Activated CD8-positive, alpha-beta T cell treated with anti-CD3 and anti-CD28 coated beads for 36 hours (primary cell): Measurements from ENCODE around the gene HCRTR2. TPM values are rescaled to one million over a fixed set of nuclear protein-coding genes. Genes with fewer than 3 reads are reported as not detected.

Experiments
- ATAC-seq: fragments of 200-7000 bp; cut with Tn5 transposase; one replicate; pipeline ENCODE4 v1.10.0; 2021; ENCODE audit warnings: mild to moderate bottlenecking, moderate library complexity
- CTCF ChIA-PET: fragments of 350-600 bp; sonication (Branson Sonifier 250); formaldehyde crosslinking; loops from one replicate; lab custom pipeline; 2021; ENCODE audit warnings: antibody characterized with exemption; lab: Charles Lee
- POLR2A ChIA-PET: fragments of 350-600 bp; sonication (Branson Sonifier 250); formaldehyde crosslinking; loops from one replicate; lab custom pipeline; 2021; ENCODE audit warnings: antibody characterized with exemption; lab: Charles Lee
- DNase-seq: peaks from one replicate; pipeline ENCODE4 v3.0.0-alpha.2; 2020
- H3K27ac Mint-ChIP-seq: one replicate; pipeline ENCODE4 v1.8.0; 2021; ENCODE audit warnings: mild to moderate bottlenecking, mixed read lengths
- H3K27me3 Mint-ChIP-seq: one replicate; pipeline ENCODE4 v1.8.0; 2021; ENCODE audit warnings: mixed read lengths
- H3K36me3 Mint-ChIP-seq: one replicate; pipeline ENCODE4 v1.8.0; 2021; ENCODE audit warnings: low read depth, mixed read lengths
- H3K4me1 Mint-ChIP-seq: one replicate; pipeline ENCODE4 v1.8.0; 2021; ENCODE audit warnings: low read depth, mixed read lengths
- H3K4me3 Mint-ChIP-seq: one replicate; pipeline ENCODE4 v1.8.0; 2021; ENCODE audit warnings: mild to moderate bottlenecking, moderate library complexity, mixed read lengths
- H3K9me3 Mint-ChIP-seq: one replicate; pipeline ENCODE4 v1.8.0; 2021; ENCODE audit warnings: mixed read lengths
- CTCF ChIP-seq: fragments of 200-600 bp; IDR thresholded peaks from one replicate; pipeline ENCODE4 v1.8.0; 2022; ENCODE audit warnings: antibody characterized with exemption, mild to moderate bottlenecking
- intact Hi-C: fragments of 100-400 bp; cut with micrococcal nuclease; formaldehyde crosslinking; loops from one replicate; pipeline ENCODE4 v1.10.0; 2022
- total RNA-seq, 2 experiments: library from RNA; stranded (reverse); gene quantifications; one replicate each; pipeline ENCODE4 v1.2.3, GENCODE V29; 2021

Gene HCRTR2
- total RNA-seq, 2 experiments from 2014 or later = not detected

- Mint-ChIP-seq H3K36me3 (no peaks in the 10 kb centered on the region), H3K27me3 (no peaks in the 10 kb centered on the region), H3K4me3 (no peak overlapping the region), H3K9me3 (no peaks in the 10 kb centered on the region), H3K4me1 (no peaks in the 10 kb centered on the region), H3K27ac (no peak overlapping the region)
- ATAC-seq (no peak), DNase-seq (no peak)
- intact Hi-C loops = no loop called here
- ChIA-PET CTCF (no interaction called here), POLR2A (no interaction called here)
- TF ChIP-seq CTCF = no peak
Measured at GRCh38 chr6:55184782-55185530, 10.6 kb downstream of the HCRTR2 start.

GRCh38 chr6:55198715-55199114, 24.4 kb downstream of the HCRTR2 start:
- Mint-ChIP-seq H3K36me3 (no peaks in the 10 kb centered on the region), H3K27ac (no peak overlapping the region), H3K27me3 (no peaks in the 10 kb centered on the region), H3K9me3 (no peaks in the 10 kb centered on the region), H3K4me3 (no peak overlapping the region), H3K4me1 (no peaks in the 10 kb centered on the region)
- ChIA-PET CTCF (no interaction called here), POLR2A (no interaction called here)
- DNase-seq (no peak), ATAC-seq (no peak)
- intact Hi-C loops = no loop called here
- no peak for TF ChIP-seq CTCF

GRCh38 chr6:55199239-55199638, 24.9 kb downstream of the HCRTR2 start:
- DNase-seq = no peak
- H3K4me1 Mint-ChIP-seq = no peaks in the 10 kb centered on the region
- no peaks in the 10 kb centered on the region for H3K36me3 Mint-ChIP-seq
- no peak overlapping the region for H3K27ac Mint-ChIP-seq
- ATAC-seq = no peak
- ChIA-PET POLR2A (no interaction called here), CTCF (no interaction called here)
- no peaks in the 10 kb centered on the region for H3K27me3 Mint-ChIP-seq
- intact Hi-C loops = no loop called here
- no peak overlapping the region for H3K4me3 Mint-ChIP-seq
- no peak for TF ChIP-seq CTCF
- H3K9me3 Mint-ChIP-seq = no peaks in the 10 kb centered on the region

GRCh38 chr6:55208478-55209458, 34.5 kb downstream of the HCRTR2 start:
- no peaks in the 10 kb centered on the region for H3K4me1 Mint-ChIP-seq
- no peaks in the 10 kb centered on the region for H3K27me3 Mint-ChIP-seq
- DNase-seq (no peak), ATAC-seq (no peak)
- H3K27ac Mint-ChIP-seq = no peak overlapping the region
- TF ChIP-seq CTCF = no peak
- ChIA-PET POLR2A (no interaction called here), CTCF (no interaction called here)
- H3K36me3 Mint-ChIP-seq = no peaks in the 10 kb centered on the region
- H3K4me3 Mint-ChIP-seq = no peak overlapping the region
- peaks cover 6% of the 10 kb centered on the region for H3K9me3 Mint-ChIP-seq
- intact Hi-C loops = no loop called here

GRCh38 chr6:55210952-55211351, 36.6 kb downstream of the HCRTR2 start:
- CTCF ChIA-PET = no interaction called here
- Mint-ChIP-seq H3K4me1 (no peaks in the 10 kb centered on the region), H3K27me3 (no peaks in the 10 kb centered on the region), H3K27ac (no peak overlapping the region), H3K36me3 (no peaks in the 10 kb centered on the region), H3K9me3 (peaks cover 9% of the 10 kb centered on the region), H3K4me3 (no peak overlapping the region)
- ATAC-seq (no peak), DNase-seq (no peak)
- POLR2A ChIA-PET = no interaction called here
- no peak for TF ChIP-seq CTCF
- intact Hi-C loops = no loop called here
